GM12872 (cell line): ENCODE data around the gene ZNF8.

Experiments used
- TF ChIP-seq, protein P1 (sequence below): IDR thresholded peaks from 3 replicates; pipeline ENCODE4 v1.5.1; 2011; ENCODE audit warnings: low read depth, mild to moderate bottlenecking, low read length, moderate library complexity; ENCODE audit not compliant: insufficient read depth

Gene ZNF8

GRCh38 chr19:58338336-58338735, 59.6 kb downstream of the ZNF8 start:
- TF ChIP-seq, protein P1, sequence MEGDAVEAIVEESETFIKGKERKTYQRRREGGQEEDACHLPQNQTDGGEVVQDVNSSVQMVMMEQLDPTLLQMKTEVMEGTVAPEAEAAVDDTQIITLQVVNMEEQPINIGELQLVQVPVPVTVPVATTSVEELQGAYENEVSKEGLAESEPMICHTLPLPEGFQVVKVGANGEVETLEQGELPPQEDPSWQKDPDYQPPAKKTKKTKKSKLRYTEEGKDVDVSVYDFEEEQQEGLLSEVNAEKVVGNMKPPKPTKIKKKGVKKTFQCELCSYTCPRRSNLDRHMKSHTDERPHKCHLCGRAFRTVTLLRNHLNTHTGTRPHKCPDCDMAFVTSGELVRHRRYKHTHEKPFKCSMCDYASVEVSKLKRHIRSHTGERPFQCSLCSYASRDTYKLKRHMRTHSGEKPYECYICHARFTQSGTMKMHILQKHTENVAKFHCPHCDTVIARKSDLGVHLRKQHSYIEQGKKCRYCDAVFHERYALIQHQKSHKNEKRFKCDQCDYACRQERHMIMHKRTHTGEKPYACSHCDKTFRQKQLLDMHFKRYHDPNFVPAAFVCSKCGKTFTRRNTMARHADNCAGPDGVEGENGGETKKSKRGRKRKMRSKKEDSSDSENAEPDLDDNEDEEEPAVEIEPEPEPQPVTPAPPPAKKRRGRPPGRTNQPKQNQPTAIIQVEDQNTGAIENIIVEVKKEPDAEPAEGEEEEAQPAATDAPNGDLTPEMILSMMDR, result no peak

DNA sequence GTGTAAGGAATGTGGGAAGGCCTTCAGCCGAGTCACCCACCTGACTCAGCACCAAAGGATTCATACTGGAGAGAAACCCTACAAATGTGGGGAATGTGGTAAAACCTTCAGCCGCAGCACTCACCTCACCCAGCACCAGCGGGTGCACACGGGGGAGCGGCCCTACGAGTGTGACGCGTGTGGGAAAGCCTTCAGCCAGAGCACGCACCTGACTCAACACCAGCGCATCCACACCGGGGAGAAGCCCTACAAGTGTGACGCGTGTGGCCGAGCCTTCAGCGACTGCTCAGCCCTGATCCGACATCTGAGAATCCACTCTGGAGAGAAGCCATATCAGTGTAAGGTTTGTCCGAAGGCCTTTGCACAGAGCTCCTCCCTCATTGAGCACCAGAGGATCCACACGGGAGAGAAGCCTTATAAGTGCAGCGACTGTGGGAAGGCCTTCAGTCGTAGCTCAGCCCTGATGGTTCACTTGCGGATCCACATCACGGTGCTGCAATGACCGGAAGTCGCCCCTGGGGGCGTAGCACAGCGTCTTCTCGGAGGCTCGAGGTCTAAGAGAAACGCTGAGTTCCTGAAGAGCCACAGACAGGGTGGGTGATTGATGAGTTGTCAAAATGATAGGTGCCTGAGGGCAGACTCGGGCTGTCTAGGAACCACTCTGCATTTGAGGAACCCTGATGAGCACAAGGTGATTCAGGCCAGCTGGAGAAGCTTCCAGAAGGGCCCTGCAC, 60.2 kb downstream of the ZNF8 start:
- TF ChIP-seq, protein P1, result 0 out of 3 replicates have a peak, but pooled peaks have one; percentile 20

DNA sequence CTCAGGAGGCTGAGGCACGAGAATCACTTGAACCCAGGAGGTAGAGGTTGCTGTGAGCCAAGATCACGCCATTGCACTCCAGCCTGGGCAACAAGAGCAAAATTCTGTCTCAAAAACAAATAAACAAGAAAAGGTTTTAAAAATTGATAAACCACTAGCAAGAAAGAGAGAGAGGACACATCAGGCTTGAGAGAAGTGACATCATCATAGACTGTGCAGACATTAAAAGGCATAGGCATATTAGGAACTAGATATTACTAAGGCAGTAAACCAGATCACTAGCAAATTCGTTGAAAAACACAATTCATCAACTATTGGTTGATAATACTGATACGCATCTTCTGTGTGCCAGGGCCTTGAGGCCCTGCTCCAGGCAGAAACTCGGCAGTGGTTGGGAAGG, 66.8 kb downstream of the ZNF8 start:
- TF ChIP-seq, protein P1, result no peak

- TF ChIP-seq, protein P1, result no peak
These were observed 68.5 kb downstream of the ZNF8 start for GRCh38 chr19:58346961-58347929.

- TF ChIP-seq, protein P1, result no peak
These were observed 70.8 kb downstream of the ZNF8 start for GRCh38 chr19:58349590-58349989.

GRCh38 chr19:58350001-58350861, 71.5 kb downstream of the ZNF8 start:
- TF ChIP-seq, protein P1, result no peak
